SK-N-SH treated with all-trans-retinoic acid at 6 μM for 48 hours (cell line): Measurements from ENCODE around the gene GRID1.

Source experiments
- ATAC-seq: fragments of 200-7000 bp; cut with Tn5 transposase; 3 replicates; pipeline ENCODE4 v1.9.1; 2020; ENCODE audit warnings: mild to moderate bottlenecking, moderate library complexity
- BACH2 ChIP-seq: fragments of 250-450 bp; sonication (Bioruptor Pico); IDR thresholded peaks from 2 replicates; pipeline ENCODE4 v1.9.0; 2021; ENCODE audit warnings: mild to moderate bottlenecking, borderline replicate concordance
- CREB5 ChIP-seq: fragments of 250-450 bp; sonication (Bioruptor Pico); IDR thresholded peaks from 2 replicates; pipeline ENCODE4 v1.5.1; 2020; ENCODE audit warnings: low read depth, mild to moderate bottlenecking, moderate library complexity
- CSDC2 ChIP-seq: fragments of 250-450 bp; sonication (Bioruptor Pico); IDR thresholded peaks from 2 replicates; pipeline ENCODE4 v1.5.0; 2020; ENCODE audit warnings: mild to moderate bottlenecking, moderate library complexity
- ESRRG ChIP-seq: fragments of 250-450 bp; sonication (Bioruptor Pico); IDR thresholded peaks from 2 replicates; pipeline ENCODE4 v1.6.1; 2021; ENCODE audit warnings: mild to moderate bottlenecking
- GLIS3 ChIP-seq: fragments of 250-450 bp; sonication (Bioruptor Pico); IDR thresholded peaks from 2 replicates; pipeline ENCODE4 v1.5.0; 2020; ENCODE audit warnings: mild to moderate bottlenecking, moderate library complexity
- ISL1 ChIP-seq: fragments of 250-450 bp; sonication (Bioruptor Pico); IDR thresholded peaks from 2 replicates; pipeline ENCODE4 v2.1.2; 2022; ENCODE audit warnings: mild to moderate bottlenecking, moderate library complexity
- OSR1 ChIP-seq: fragments of 250-450 bp; sonication (Bioruptor Pico); IDR thresholded peaks from 2 replicates; pipeline ENCODE4 v1.8.0; 2022; ENCODE audit warnings: moderate library complexity, mild to moderate bottlenecking, inconsistent platforms
- POU6F1 ChIP-seq: fragments of 250-450 bp; sonication (Bioruptor Pico); IDR thresholded peaks from 2 replicates; pipeline ENCODE4 v1.8.0; 2021; ENCODE audit warnings: low read depth, mild to moderate bottlenecking, moderate library complexity, borderline replicate concordance
- PPARA ChIP-seq: fragments of 250-450 bp; sonication (Bioruptor Pico); IDR thresholded peaks from 2 replicates; pipeline ENCODE4 v1.5.0; 2020; ENCODE audit warnings: mild to moderate bottlenecking, borderline replicate concordance
- TCF4 ChIP-seq: fragments of 250-450 bp; sonication (Bioruptor Pico); IDR thresholded peaks from 2 replicates; pipeline ENCODE4 v1.8.0; 2021; ENCODE audit warnings: mild to moderate bottlenecking, moderate library complexity, borderline replicate concordance
- TOX ChIP-seq: fragments of 250-450 bp; sonication (Bioruptor Pico); IDR thresholded peaks from 2 replicates; pipeline ENCODE4 v1.8.0; 2021; ENCODE audit warnings: mild to moderate bottlenecking, moderate library complexity, borderline replicate concordance
- ZC3H10 ChIP-seq: fragments of 250-450 bp; sonication (Bioruptor Pico); IDR thresholded peaks from 2 replicates; pipeline ENCODE4 v1.5.1; 2021; ENCODE audit warnings: mild to moderate bottlenecking, moderate library complexity
- ZNF565 ChIP-seq: fragments of 450-650 bp; formaldehyde crosslinking; conservative IDR thresholded peaks from 2 replicates; pipeline ENCODE4 v1.5.0; 2020; ENCODE audit warnings: low read depth, mild to moderate bottlenecking, moderate library complexity
- ZNF70 ChIP-seq: fragments of 450-650 bp; formaldehyde crosslinking; IDR thresholded peaks from 2 replicates; pipeline ENCODE4 v1.5.0; 2020; ENCODE audit warnings: mild to moderate bottlenecking, moderate library complexity
- ZNF8 ChIP-seq: fragments of 450-650 bp; formaldehyde crosslinking; IDR thresholded peaks from 2 replicates; pipeline ENCODE4 v1.5.0; 2020; ENCODE audit warnings: mild to moderate bottlenecking, moderate library complexity
- TF ChIP-seq, protein P1 (sequence below): fragments of 250-450 bp; sonication (Bioruptor Pico); IDR thresholded peaks from 2 replicates; pipeline ENCODE4 v1.8.0; 2020; ENCODE audit warnings: mild to moderate bottlenecking, moderate library complexity, borderline replicate concordance

The GRID1 gene

DNA sequence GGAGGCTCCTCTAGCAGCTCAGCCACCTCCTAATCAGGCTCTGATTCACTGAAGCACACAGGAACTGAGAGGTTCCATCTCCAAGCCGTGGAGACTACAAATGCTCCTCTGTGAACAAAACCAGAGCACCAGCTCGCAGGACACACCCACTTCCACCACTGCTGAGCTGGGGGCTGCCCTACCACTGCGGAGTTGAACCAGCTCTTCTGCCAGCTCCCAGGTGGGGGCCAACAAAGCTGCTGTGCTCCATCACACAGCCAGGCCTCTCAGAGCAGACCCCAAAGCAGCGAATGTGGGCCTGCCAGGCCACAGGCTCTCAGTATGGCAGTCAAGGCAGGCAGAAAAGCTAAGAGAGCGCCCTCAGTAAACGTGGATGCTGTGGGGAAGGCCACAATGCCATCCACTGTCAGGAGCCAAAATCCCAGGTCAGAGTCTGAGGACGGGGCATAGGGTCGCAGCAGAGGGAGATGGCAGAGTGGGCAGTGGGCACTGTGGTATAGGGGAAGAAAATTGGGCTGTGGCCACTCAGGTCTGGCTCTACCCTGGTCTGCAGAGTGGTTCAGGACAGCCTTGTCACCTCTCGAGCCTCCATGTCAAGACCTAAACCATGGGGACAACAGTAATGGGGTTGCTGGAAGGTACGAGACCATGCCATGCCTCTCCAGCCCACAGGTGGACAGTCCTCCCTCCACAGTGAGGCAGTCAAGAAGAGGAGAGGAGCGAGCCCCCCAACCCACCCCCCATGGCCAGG lies 82.1 kb downstream of the GRID1 start:
- TF ChIP-seq TCF4 (CRISPR knock-in tag) (no peak), CSDC2 (CRISPR knock-in tag) (no peak), CREB5 (CRISPR knock-in tag) (no peak)
- ATAC-seq: no peak

DNA sequence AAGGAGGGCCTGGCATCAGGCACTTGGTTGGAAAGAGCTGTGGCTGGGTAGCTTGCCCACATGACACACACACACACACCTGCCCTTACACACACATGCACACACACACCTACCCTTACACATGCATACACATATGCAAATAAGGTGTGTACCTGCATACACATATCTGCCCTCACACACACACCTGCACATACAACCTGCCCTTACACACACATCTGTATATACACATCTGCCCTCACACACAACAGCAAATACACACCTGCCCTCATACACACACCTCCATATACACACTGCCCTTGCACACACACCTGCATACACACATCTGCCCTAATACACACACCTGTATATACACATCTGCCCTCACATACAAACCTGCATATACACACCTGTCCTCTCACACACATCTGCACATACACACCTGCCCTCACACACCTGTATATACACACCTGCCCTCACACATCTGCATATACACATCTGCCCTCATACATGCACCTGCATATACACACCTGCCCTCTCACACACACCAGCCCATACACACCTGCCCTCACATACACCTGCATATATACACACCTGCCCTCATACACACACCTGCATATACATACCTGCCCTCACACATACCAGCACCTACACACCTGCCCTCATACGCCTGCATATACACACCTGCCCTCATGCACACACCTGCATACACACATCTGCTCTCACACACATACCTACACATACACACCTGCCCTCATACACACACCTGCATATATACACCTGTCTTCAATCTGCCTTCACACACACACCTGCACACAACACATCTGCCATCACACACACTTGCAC lies 82.9 kb downstream of the GRID1 start:
- TF ChIP-seq ZNF565 (CRISPR knock-in tag) (no peak), OSR1 (CRISPR knock-in tag) (no peak), GLIS3 (CRISPR knock-in tag) (no peak), CREB5 (CRISPR knock-in tag) (no peak), ZNF70 (CRISPR knock-in tag) (no peak), ZNF8 (CRISPR knock-in tag) (no peak), ISL1 (CRISPR knock-in tag) (no peak), TOX (CRISPR knock-in tag) (no peak), BACH2 (no peak)
- no peak for ATAC-seq

DNA sequence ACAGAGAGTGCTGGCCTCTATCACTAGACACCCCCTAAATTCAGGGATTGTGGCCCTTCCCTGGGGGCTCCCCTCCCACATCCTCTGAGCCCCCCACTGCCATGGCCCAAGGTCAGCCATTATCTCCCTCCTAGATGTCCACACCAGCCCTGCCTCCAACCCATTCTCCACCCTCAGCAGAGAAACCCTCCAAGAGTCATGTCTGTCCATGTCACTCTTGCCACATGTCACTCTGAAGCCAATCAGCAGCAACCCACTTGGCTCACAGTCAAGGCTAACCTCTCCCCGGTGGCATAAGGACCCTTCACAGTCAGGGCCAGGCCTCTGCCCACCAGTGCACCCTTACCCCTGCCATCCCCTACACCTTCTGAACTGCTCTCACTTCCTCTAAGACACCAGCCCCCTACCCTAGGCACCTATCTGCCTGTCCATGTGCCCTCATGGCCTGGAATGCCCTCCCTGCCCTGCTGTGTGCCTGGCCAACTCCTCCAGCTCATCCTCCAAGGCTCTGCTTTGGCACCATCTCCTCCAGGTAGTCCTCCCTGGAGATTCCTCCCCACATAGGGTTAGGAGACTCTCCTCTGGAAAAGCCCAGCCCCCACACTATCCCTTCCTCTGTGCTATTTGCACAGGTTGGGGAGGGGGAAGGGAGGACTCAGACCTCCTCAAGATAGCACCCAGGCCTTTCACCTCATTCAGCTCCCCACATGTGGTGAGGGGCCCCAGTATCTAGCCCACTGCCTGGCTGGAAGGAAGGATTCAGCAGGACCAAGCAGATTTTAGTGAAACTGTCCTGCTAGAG lies 83.7 kb downstream of the GRID1 start:
- ATAC-seq: no peak
- TF ChIP-seq TCF4 (CRISPR knock-in tag) (no peak), TOX (CRISPR knock-in tag) (no peak), ZNF565 (CRISPR knock-in tag) (no peak), ISL1 (CRISPR knock-in tag) (no peak), GLIS3 (CRISPR knock-in tag) (no peak), ZC3H10 (CRISPR knock-in tag) (no peak), ZNF8 (CRISPR knock-in tag) (no peak), BACH2 (no peak)
- TF ChIP-seq, protein P1, sequence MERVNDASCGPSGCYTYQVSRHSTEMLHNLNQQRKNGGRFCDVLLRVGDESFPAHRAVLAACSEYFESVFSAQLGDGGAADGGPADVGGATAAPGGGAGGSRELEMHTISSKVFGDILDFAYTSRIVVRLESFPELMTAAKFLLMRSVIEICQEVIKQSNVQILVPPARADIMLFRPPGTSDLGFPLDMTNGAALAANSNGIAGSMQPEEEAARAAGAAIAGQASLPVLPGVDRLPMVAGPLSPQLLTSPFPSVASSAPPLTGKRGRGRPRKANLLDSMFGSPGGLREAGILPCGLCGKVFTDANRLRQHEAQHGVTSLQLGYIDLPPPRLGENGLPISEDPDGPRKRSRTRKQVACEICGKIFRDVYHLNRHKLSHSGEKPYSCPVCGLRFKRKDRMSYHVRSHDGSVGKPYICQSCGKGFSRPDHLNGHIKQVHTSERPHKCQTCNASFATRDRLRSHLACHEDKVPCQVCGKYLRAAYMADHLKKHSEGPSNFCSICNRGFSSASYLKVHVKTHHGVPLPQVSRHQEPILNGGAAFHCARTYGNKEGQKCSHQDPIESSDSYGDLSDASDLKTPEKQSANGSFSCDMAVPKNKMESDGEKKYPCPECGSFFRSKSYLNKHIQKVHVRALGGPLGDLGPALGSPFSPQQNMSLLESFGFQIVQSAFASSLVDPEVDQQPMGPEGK: no peak

- no peak for ATAC-seq
- TF ChIP-seq CSDC2 (CRISPR knock-in tag) (no peak), PPARA (CRISPR knock-in tag) (no peak), ZNF8 (CRISPR knock-in tag) (no peak)
- TF ChIP-seq, protein P1: no peak
- TF ChIP-seq, all 23 proteins: peak for 0
Observed at GRCh38 chr10:86281396-86281795, 85.2 kb downstream of the GRID1 start.

GRCh38 chr10:86269332-86269731 lies 97.3 kb downstream of the GRID1 start:
- ATAC-seq: no peak
- no peak for TF ChIP-seq POU6F1
- no peak for TF ChIP-seq ESRRG
- no peak for TF ChIP-seq CREB5 (CRISPR knock-in tag)
- TF ChIP-seq CSDC2 (CRISPR knock-in tag): no peak
- TF ChIP-seq TCF4 (CRISPR knock-in tag): no peak
- TF ChIP-seq, protein P1: no peak
- TF ChIP-seq ZNF565 (CRISPR knock-in tag): no peak
- TF ChIP-seq ZC3H10 (CRISPR knock-in tag): no peak
- TF ChIP-seq ZNF70 (CRISPR knock-in tag): no peak
